Measurements from ENCODE around the gene C2CD4A.

DNA sequence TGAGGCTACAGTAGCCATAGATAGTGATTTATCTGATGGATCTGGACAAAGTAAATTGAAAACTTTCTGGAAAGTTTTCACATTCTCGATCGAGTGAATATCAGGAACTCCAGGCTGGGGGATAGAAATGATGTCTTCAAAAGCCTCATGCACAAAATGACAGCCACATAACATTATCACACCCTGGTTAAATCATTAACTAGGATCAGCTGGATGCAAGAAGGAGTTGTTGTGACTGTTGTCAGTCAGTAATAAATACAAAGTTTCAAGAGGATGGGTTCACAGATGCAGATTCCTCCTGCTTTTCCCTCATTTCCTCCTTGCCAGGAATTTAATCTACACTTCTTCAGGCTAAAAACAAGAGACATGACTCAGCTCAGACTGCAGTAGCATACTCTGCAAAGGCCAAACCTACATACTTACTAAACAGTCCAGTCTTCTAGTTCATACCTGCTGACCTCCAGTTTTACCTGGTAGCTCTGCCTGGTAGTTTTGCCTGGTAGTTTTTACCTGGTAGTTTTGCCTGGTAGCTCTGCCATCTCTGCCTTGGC lies 40.9 kb downstream of the C2CD4A start:
- TF ChIP-seq, protein P1, sequence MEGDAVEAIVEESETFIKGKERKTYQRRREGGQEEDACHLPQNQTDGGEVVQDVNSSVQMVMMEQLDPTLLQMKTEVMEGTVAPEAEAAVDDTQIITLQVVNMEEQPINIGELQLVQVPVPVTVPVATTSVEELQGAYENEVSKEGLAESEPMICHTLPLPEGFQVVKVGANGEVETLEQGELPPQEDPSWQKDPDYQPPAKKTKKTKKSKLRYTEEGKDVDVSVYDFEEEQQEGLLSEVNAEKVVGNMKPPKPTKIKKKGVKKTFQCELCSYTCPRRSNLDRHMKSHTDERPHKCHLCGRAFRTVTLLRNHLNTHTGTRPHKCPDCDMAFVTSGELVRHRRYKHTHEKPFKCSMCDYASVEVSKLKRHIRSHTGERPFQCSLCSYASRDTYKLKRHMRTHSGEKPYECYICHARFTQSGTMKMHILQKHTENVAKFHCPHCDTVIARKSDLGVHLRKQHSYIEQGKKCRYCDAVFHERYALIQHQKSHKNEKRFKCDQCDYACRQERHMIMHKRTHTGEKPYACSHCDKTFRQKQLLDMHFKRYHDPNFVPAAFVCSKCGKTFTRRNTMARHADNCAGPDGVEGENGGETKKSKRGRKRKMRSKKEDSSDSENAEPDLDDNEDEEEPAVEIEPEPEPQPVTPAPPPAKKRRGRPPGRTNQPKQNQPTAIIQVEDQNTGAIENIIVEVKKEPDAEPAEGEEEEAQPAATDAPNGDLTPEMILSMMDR (IDR thresholded peaks at IDR 0.05; ENCODE audit: insufficient read depth, low read length): no peak
- TF ChIP-seq, protein P2, sequence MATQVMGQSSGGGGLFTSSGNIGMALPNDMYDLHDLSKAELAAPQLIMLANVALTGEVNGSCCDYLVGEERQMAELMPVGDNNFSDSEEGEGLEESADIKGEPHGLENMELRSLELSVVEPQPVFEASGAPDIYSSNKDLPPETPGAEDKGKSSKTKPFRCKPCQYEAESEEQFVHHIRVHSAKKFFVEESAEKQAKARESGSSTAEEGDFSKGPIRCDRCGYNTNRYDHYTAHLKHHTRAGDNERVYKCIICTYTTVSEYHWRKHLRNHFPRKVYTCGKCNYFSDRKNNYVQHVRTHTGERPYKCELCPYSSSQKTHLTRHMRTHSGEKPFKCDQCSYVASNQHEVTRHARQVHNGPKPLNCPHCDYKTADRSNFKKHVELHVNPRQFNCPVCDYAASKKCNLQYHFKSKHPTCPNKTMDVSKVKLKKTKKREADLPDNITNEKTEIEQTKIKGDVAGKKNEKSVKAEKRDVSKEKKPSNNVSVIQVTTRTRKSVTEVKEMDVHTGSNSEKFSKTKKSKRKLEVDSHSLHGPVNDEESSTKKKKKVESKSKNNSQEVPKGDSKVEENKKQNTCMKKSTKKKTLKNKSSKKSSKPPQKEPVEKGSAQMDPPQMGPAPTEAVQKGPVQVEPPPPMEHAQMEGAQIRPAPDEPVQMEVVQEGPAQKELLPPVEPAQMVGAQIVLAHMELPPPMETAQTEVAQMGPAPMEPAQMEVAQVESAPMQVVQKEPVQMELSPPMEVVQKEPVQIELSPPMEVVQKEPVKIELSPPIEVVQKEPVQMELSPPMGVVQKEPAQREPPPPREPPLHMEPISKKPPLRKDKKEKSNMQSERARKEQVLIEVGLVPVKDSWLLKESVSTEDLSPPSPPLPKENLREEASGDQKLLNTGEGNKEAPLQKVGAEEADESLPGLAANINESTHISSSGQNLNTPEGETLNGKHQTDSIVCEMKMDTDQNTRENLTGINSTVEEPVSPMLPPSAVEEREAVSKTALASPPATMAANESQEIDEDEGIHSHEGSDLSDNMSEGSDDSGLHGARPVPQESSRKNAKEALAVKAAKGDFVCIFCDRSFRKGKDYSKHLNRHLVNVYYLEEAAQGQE (IDR thresholded peaks at IDR 0.05; ENCODE audit: insufficient replicate concordance, low read depth): no peak
- TF ChIP-seq POLR2AphosphoS5 (IDR thresholded peaks at IDR 0.05; ENCODE audit: low read depth): no peak

Measured in HL-60 (cell line).